ENCODE measurements around the gene DHX16. TPM values are rescaled to one million over a fixed set of nuclear protein-coding genes. Genes with fewer than 3 reads are reported as not detected.

DHX16 gene
- total RNA-seq, 4 donors from 2014 or later: 3.2 to 31.8 (median 16.3) TPM

DNA sequence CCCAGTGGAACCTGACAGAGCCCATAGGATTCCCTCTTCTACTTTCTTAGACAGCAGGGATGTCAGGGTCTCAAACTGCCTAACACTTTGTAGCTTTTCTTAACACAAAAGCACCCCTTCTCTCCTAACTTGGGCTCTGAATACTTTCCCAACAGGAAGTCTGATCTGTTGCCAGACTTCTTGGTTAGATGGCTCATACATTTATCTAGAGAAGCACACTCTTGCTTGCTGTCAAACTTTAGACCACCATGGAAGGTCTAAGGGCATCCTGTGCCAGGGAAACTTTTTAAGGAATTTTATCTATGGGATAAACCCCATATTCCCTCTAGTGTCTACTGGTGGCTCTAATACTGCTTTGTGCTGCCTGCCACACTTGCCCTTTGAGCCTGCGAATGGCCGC lies 29.1 kb downstream of the DHX16 start:
- Histone ChIP-seq H3K27me3 (no peaks in the 10 kb centered on the region), H3K4me3 (no peak overlapping the region), H3K27ac (no peak overlapping the region), H3K36me3 (no peaks in the 10 kb centered on the region), H3K4me1 (peaks cover 4 to 6% of the 10 kb centered on the region in 2 donors), H3K9me3 (no peaks in the 10 kb centered on the region)
- no peak for TF ChIP-seq CTCF (IDR thresholded peaks at IDR 0.05)
- no peak for DNase-seq
- intact Hi-C loops (cut with DNase I; ENCODE audit: low total_unique reads): no loop called here

DNA sequence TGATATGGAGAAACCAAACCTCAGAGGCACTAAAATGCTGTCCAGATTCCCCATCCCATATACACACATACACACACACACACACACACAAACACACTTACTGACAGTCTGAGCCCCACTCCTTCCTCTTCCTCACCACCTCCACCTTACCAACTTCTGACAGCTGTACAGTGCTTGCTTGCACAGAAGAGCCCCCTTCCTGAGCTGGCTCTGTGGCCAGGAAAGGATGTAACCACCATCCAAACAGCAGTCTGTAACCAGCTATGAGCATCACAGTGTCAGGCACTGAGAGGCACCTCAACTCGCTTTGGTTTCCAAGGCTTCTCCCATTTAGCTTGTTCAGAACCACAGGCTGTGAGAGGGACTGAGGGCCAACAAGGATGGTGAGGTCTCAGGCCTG lies 31.8 kb downstream of the DHX16 start:
- H3K4me1 ChIP-seq: no peaks in the 10 kb centered on the region
- no peak for TF ChIP-seq CTCF (IDR thresholded peaks at IDR 0.05)
- no peak for TF ChIP-seq POLR2A (IDR thresholded peaks at IDR 0.05)
- intact Hi-C loops (cut with DNase I; ENCODE audit: low total_unique reads): no loop called here
- no peaks in the 10 kb centered on the region for H3K36me3 ChIP-seq
- no peak overlapping the region for H3K4me3 ChIP-seq
- DNase-seq: no peak
- no peaks in the 10 kb centered on the region for H3K27me3 ChIP-seq
- H3K27ac ChIP-seq: no peak overlapping the region
- no peaks in the 10 kb centered on the region for H3K9me3 ChIP-seq

DNA sequence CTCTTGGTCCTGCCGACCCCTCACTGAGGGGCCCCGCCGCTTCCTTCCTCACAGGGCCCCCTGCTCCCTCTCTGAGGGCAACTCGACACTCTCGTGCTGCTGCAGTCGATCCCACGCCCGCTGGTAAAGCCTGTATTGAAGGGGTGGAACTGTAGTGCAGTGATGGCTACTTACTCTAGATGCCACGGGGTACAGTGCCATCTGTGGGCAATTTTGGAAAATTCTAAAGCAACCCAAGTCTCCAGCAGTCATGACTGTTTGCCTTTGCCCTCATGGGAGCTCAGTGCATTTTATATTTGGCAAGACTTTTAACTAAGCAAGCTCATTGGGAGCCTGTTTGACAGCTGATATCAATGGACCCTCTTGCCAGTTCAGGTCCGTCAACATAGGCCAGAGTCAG lies 32.3 kb downstream of the DHX16 start:
- Histone ChIP-seq H3K27ac (no peak overlapping the region), H3K4me1 (no peaks in the 10 kb centered on the region), H3K36me3 (no peaks in the 10 kb centered on the region), H3K4me3 (no peak overlapping the region), H3K27me3 (no peaks in the 10 kb centered on the region), H3K9me3 (no peaks in the 10 kb centered on the region)
- no peak for TF ChIP-seq POLR2A (IDR thresholded peaks at IDR 0.05)
- no peak for TF ChIP-seq CTCF (IDR thresholded peaks at IDR 0.05)
- intact Hi-C loops (cut with DNase I; ENCODE audit: low total_unique reads): no loop called here
- no peak for DNase-seq

GRCh38 chr6:30635834-30636233 lies 37.0 kb downstream of the DHX16 start:
- Histone ChIP-seq H3K36me3 (no peaks in the 10 kb centered on the region), H3K4me1 (no peaks in the 10 kb centered on the region), H3K27me3 (no peaks in the 10 kb centered on the region), H3K4me3 (no peak overlapping the region), H3K27ac (no peak overlapping the region), H3K9me3 (no peaks in the 10 kb centered on the region)
- DNase-seq: no peak
- intact Hi-C loops (cut with DNase I; ENCODE audit: low total_unique reads): no loop called here
- no peak for TF ChIP-seq POLR2A (IDR thresholded peaks at IDR 0.05)
- no peak for TF ChIP-seq CTCF (IDR thresholded peaks at IDR 0.05)

DNA sequence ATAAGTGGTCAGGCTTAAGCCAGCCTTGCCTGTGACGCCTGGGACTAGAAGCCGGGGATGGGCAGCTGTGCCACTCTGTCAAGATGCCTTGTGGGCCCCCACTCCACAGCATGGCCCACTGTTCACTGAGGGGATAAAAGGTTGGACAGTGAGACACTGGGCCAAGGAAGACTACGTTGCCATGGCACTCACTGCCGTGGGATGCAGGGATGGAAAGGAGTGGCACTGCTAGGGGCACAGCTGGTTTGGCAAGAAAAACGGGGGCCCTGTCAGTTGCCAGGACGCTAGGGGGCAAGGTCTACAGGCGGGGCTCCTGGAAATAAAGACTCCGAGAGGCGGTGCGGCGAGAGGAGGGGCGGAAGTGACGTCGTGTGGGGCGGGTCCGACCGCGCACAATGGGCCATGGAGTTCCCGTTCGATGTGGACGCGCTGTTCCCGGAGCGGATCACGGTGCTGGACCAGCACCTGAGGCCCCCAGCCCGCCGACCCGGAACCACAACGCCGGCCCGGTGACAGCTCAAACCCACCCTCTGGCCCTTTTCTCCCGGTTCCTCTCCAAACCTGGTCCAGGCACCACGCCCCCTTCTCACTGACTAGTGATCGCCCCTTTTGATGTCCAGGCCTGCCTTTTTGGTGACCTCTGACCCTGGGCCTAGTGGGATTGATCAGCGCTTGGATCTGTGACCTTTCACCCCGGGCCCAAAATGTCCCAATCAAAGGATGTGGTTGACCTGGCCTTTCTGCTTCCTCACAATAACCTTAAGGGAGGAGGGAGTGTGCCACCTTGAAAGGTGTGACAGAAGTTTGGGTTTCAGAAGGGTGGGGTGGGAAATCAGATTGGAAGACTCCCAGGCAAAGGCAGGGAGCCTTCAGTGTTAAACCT lies 46.1 kb downstream of the DHX16 start, which contains the start of gene ATAT1:
TSS of gene ATAT1 (plus strand) at position 391 of the 883 bp plus-strand sequence.
- H3K4me1 ChIP-seq: peaks cover 0 to 8% of the 10 kb centered on the region in 2 donors
- H3K27ac ChIP-seq: peak within 1 kb of the TSS; percentile 80 to 87
- no peaks in the 10 kb centered on the region for H3K36me3 ChIP-seq
- H3K4me3 ChIP-seq: peak within 1 kb of the TSS; percentile 35 to 41
- peak; percentile 17 to 57 for TF ChIP-seq POLR2A (IDR thresholded peaks at IDR 0.05)
- TF ChIP-seq CTCF (IDR thresholded peaks at IDR 0.05): peak; percentile 37 to 61 (median 50)
- intact Hi-C loops (cut with DNase I; ENCODE audit: low total_unique reads): loop anchor here (5.0 kb wide), 1 partner anchor 46 kb away; the partner anchor contains the start of gene DHX16
- H3K9me3 ChIP-seq: no peaks in the 10 kb centered on the region
- no peaks in the 10 kb centered on the region for H3K27me3 ChIP-seq
- peak; percentile 88 to 89 for DNase-seq

Data from uterus (tissue), 4 donors.